WI38 (cell line): Measurements from ENCODE around the gene PLCG2.

ENCODE experiments used
- H3K4me3 ChIP-seq: 2 replicates; pipeline ENCODE4 v1.5.1; 2011; ENCODE audit warnings: low read depth, mild to moderate bottlenecking, control low read depth, low read length
- CTCF ChIP-seq: IDR thresholded peaks from 2 replicates; pipeline ENCODE4 v1.5.1; 2012; ENCODE audit warnings: low read depth, mild to moderate bottlenecking, control low read depth, low read length

The PLCG2 gene

GRCh38 chr16:81995651-81996050 is 216.6 kb downstream of the PLCG2 start:
- no peak for TF ChIP-seq CTCF
- H3K4me3 ChIP-seq: no peak overlapping the region

GRCh38 chr16:81996664-81997509 is 217.8 kb downstream of the PLCG2 start:
- H3K4me3 ChIP-seq: no peak overlapping the region
- TF ChIP-seq CTCF: peak; percentile 22

GRCh38 chr16:81997738-81998137 is 218.6 kb downstream of the PLCG2 start:
- H3K4me3 ChIP-seq: no peak overlapping the region
- no peak for TF ChIP-seq CTCF

- no peak for TF ChIP-seq CTCF
- H3K4me3 ChIP-seq: no peak overlapping the region
These were observed 223.7 kb downstream of the PLCG2 start for GRCh38 chr16:82002831-82003230.

GRCh38 chr16:82004601-82005000 is 225.5 kb downstream of the PLCG2 start:
- no peak for TF ChIP-seq CTCF
- no peak overlapping the region for H3K4me3 ChIP-seq

- no peak for TF ChIP-seq CTCF
- H3K4me3 ChIP-seq: no peak overlapping the region
These were observed 226.1 kb downstream of the PLCG2 start for GRCh38 chr16:82005027-82005830.

GRCh38 chr16:82006036-82006435 is 226.9 kb downstream of the PLCG2 start:
- TF ChIP-seq CTCF: no peak
- no peak overlapping the region for H3K4me3 ChIP-seq
